Osteocyte (in vitro differentiated cells): ENCODE data around the gene DISC1. TPM values are rescaled to one million over a fixed set of nuclear protein-coding genes. Genes with fewer than 3 reads are reported as not detected.
A peak's percentile ranks its signal among the peaks of the same experiment; 100 is the strongest.

ENCODE experiments used
- DNase-seq: peaks from one replicate; pipeline ENCODE4 v3.0.0; 2021; ENCODE audit warnings: mixed read lengths; ENCODE audit not compliant: unreplicated experiment; ENCODE audit errors: extremely low spot score
- H3K27ac Mint-ChIP-seq: one replicate; pipeline ENCODE4 v1.8.0; 2021; ENCODE audit warnings: mild to moderate bottlenecking, mixed read lengths; ENCODE audit not compliant: unreplicated experiment
- H3K27me3 Mint-ChIP-seq: one replicate; pipeline ENCODE4 v1.8.0; 2021; ENCODE audit warnings: mixed read lengths; ENCODE audit not compliant: unreplicated experiment
- H3K36me3 Mint-ChIP-seq: one replicate; pipeline ENCODE4 v1.8.0; 2021; ENCODE audit warnings: mixed read lengths; ENCODE audit not compliant: unreplicated experiment
- H3K4me1 Mint-ChIP-seq: one replicate; pipeline ENCODE4 v1.8.0; 2021; ENCODE audit warnings: mixed read lengths; ENCODE audit not compliant: unreplicated experiment
- H3K4me3 Mint-ChIP-seq: one replicate; pipeline ENCODE4 v1.8.0; 2021; ENCODE audit warnings: mild to moderate bottlenecking, moderate library complexity, mixed read lengths; ENCODE audit not compliant: unreplicated experiment
- H3K9me3 Mint-ChIP-seq: one replicate; pipeline ENCODE4 v1.8.0; 2021; ENCODE audit warnings: mixed read lengths; ENCODE audit not compliant: unreplicated experiment
- CTCF ChIP-seq: fragments of 200-600 bp; sonication (generic); IDR thresholded peaks from 2 replicates; pipeline ENCODE4 v1.5.0; 2021; ENCODE audit warnings: antibody characterized with exemption, mild to moderate bottlenecking, moderate library complexity
- total RNA-seq: library from RNA; stranded (reverse); gene quantifications from 2 replicates; pipeline ENCODE4 v1.2.1, GENCODE V29; 2021

The DISC1 gene
- total RNA-seq, 1 donor from 2014 or later = 15.6 TPM

DNA sequence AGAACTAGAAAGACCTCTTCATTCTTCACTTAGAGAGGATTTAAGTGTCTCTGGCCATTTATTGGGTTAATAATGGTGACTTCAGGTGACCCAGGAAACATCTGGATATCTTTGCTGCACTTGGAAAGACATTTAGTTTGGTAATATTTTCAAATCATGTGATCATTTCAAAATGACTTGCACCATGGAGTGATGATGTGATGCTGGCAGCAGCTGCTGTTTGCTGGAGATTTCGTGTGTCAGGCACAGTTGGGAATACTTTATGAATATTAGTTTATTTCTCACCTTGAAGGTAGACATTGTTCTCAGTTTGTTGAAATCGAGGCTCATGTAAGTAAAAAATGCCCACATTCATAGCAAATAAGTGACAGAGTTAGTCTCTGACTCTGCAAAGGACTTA lies 236.0 kb downstream of the DISC1 start:
- no peak for TF ChIP-seq CTCF

DNA sequence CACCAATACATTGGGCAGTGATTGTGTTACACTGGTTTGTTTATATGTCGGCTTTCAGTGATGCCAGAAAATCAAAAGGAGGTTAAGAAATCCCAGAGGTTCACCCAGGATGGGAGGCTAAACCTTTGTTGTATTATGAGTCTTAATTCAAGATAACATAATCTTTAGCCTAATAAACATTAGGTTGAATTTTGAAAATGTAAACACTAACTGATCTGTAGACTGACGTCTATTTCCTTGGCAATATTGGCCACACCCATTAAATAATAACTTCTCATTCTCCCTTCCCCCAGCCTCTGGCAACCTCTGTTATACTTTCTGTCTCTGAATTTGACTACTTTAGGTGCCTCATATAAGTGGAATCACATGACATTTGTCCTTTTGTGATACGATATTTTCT lies 238.7 kb downstream of the DISC1 start:
- H3K9me3 Mint-ChIP-seq = no peaks in the 10 kb centered on the region

More for the DNA sequence above, 236.0 kb downstream of the DISC1 start:
- no peak overlapping the region for H3K27ac Mint-ChIP-seq
- no peak overlapping the region for H3K4me3 Mint-ChIP-seq
- peaks cover 2% of the 10 kb centered on the region for H3K36me3 Mint-ChIP-seq
- no peaks in the 10 kb centered on the region for H3K9me3 Mint-ChIP-seq
- no peak for DNase-seq
- peaks cover 26% of the 10 kb centered on the region for H3K4me1 Mint-ChIP-seq
- H3K27me3 Mint-ChIP-seq = no peaks in the 10 kb centered on the region

GRCh38 chr1:231866392-231867331 lies 240.1 kb downstream of the DISC1 start:
- DNase-seq = no peak
- no peaks in the 10 kb centered on the region for H3K9me3 Mint-ChIP-seq
- H3K27ac Mint-ChIP-seq = no peak overlapping the region
- peak; percentile 92 for TF ChIP-seq CTCF
- H3K4me1 Mint-ChIP-seq = peaks cover 36% of the 10 kb centered on the region
- H3K4me3 Mint-ChIP-seq = no peak overlapping the region
- no peaks in the 10 kb centered on the region for H3K36me3 Mint-ChIP-seq
- H3K27me3 Mint-ChIP-seq = no peaks in the 10 kb centered on the region

More for the DNA sequence above, 238.7 kb downstream of the DISC1 start:
- Mint-ChIP-seq H3K27ac (no peak overlapping the region), H3K36me3 (no peaks in the 10 kb centered on the region), H3K27me3 (no peaks in the 10 kb centered on the region), H3K4me3 (no peak overlapping the region), H3K4me1 (peaks cover 32% of the 10 kb centered on the region)
- no peak for TF ChIP-seq CTCF
- DNase-seq = no peak

DNA sequence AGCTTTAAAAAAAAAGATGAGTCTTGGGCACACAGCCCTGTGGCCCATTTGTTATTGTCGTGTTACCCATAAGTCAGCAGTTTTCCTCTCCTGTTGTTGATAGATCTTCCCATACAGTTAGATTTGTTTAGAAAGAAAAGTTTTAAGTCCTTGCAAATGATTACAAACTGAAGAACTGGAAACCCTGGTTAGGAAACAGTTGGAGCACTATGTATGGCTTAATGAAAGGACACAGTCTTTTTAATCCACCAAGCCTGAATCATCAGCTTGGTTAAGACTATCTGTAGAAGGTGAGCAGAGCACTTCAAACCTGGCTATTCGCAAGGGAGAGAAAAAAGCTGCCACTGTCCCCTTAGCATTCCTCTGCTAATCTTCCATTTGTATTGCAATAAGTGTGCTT lies 241.0 kb downstream of the DISC1 start:
- H3K4me1 Mint-ChIP-seq = peaks cover 46% of the 10 kb centered on the region
- DNase-seq = no peak
- no peak overlapping the region for H3K4me3 Mint-ChIP-seq
- no peak overlapping the region for H3K27ac Mint-ChIP-seq
- no peaks in the 10 kb centered on the region for H3K9me3 Mint-ChIP-seq
- no peak for TF ChIP-seq CTCF
- no peaks in the 10 kb centered on the region for H3K27me3 Mint-ChIP-seq
- no peaks in the 10 kb centered on the region for H3K36me3 Mint-ChIP-seq

GRCh38 chr1:231869364-231869763 lies 242.8 kb downstream of the DISC1 start:
- Mint-ChIP-seq H3K27me3 (no peaks in the 10 kb centered on the region), H3K9me3 (no peaks in the 10 kb centered on the region), H3K27ac (no peak overlapping the region), H3K4me3 (no peak overlapping the region), H3K4me1 (peaks cover 51% of the 10 kb centered on the region), H3K36me3 (peaks cover 3% of the 10 kb centered on the region)
- no peak for DNase-seq
- TF ChIP-seq CTCF = no peak
